ENCODE results near the gene DPH6.

DNA sequence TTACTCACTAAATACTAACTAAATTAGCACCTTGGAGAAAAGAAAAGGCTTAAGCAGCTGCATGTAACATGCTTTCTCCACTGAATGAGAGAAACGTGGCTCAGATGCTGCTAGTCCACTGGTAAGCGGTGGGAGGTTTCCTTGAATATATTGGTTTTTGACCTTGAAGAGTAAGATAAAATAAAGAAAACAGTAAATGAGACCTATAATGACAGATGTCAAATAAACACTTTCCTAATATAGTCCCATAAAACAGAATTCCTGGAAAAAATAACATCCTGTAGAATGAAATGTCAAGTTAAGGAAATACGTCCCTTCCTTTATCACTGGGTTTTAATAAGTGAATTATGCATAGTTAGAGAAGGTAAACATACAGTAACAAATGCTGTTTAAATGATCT, 215.0 kb downstream of the DPH6 start:
- TF ChIP-seq, protein P1, sequence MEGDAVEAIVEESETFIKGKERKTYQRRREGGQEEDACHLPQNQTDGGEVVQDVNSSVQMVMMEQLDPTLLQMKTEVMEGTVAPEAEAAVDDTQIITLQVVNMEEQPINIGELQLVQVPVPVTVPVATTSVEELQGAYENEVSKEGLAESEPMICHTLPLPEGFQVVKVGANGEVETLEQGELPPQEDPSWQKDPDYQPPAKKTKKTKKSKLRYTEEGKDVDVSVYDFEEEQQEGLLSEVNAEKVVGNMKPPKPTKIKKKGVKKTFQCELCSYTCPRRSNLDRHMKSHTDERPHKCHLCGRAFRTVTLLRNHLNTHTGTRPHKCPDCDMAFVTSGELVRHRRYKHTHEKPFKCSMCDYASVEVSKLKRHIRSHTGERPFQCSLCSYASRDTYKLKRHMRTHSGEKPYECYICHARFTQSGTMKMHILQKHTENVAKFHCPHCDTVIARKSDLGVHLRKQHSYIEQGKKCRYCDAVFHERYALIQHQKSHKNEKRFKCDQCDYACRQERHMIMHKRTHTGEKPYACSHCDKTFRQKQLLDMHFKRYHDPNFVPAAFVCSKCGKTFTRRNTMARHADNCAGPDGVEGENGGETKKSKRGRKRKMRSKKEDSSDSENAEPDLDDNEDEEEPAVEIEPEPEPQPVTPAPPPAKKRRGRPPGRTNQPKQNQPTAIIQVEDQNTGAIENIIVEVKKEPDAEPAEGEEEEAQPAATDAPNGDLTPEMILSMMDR (IDR thresholded peaks at IDR 0.05), result no peak
- TF ChIP-seq POLR2A (IDR thresholded peaks at IDR 0.05) (no peak), EP300 (IDR thresholded peaks at IDR 0.05) (no peak)

Data from suprapubic skin (tissue), 3 donors.